ENCODE data around the gene NKX6-1.
A peak's percentile ranks its signal among the peaks of the same experiment; 100 is the strongest.

DNA sequence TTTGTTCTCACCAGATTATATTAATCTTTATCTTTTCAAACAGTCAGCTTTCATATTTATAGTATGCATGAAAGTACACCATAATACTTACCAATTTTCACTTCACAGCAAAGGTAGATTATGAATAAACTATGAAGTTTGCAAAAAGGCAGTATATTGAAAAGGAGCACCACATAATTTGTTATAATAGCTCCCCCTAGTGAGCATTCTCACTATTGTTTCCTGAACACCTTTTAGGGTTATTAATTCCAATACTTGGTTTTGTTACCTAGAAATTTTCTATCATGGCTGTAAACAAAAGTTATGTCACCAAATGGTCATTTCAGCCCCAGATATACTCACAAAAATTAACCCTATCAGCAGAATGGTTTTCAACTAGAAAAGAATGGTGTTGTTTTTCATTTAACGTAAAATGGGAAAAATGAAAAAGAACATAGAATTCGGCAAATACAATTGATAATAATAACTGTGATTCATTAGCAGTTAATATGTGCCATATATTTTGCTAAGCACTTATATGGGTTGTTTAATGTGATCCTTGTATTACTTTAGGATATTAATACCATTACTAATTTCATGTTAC is 30.2 kb upstream of the NKX6-1 start:
- TF ChIP-seq, protein P1, sequence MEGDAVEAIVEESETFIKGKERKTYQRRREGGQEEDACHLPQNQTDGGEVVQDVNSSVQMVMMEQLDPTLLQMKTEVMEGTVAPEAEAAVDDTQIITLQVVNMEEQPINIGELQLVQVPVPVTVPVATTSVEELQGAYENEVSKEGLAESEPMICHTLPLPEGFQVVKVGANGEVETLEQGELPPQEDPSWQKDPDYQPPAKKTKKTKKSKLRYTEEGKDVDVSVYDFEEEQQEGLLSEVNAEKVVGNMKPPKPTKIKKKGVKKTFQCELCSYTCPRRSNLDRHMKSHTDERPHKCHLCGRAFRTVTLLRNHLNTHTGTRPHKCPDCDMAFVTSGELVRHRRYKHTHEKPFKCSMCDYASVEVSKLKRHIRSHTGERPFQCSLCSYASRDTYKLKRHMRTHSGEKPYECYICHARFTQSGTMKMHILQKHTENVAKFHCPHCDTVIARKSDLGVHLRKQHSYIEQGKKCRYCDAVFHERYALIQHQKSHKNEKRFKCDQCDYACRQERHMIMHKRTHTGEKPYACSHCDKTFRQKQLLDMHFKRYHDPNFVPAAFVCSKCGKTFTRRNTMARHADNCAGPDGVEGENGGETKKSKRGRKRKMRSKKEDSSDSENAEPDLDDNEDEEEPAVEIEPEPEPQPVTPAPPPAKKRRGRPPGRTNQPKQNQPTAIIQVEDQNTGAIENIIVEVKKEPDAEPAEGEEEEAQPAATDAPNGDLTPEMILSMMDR (conservative IDR thresholded peaks at IDR 0.05; ENCODE audit: low read length), result peak; percentile 90
- no peak for TF ChIP-seq EZH2phosphoT487 (IDR thresholded peaks at IDR 0.05; ENCODE audit: borderline replicate concordance, low read depth, low read length)

Data from OCI-LY7 (cell line).